PFSK-1 (cell line): ENCODE results near the gene ZBED2.

ENCODE experiments used
- FOXP2 ChIP-seq: optimal IDR thresholded peaks from 2 replicates; pipeline ENCODE3; 2011; ENCODE audit warnings: borderline replicate concordance, control low read depth, inconsistent platforms; ENCODE audit not compliant: insufficient read depth; ENCODE audit errors: extremely low read length, extremely low read depth
- POLR2AphosphoS5 ChIP-seq: IDR thresholded peaks from 2 replicates; pipeline ENCODE4 v1.6.1; 2012; ENCODE audit warnings: low read depth, mild to moderate bottlenecking, control low read depth, low read length, moderate library complexity
- SIN3A ChIP-seq: IDR thresholded peaks from 2 replicates; pipeline ENCODE4 v1.6.1; 2012; ENCODE audit warnings: mild to moderate bottlenecking, low read length, moderate library complexity, borderline replicate concordance; ENCODE audit not compliant: insufficient read depth
- TAF1 ChIP-seq: IDR thresholded peaks from 2 replicates; pipeline ENCODE4 v1.6.1; 2012; ENCODE audit warnings: low read length, control low read depth, borderline replicate concordance; ENCODE audit not compliant: insufficient read depth
- TF ChIP-seq, protein P1 (sequence below), 2 experiments: IDR thresholded peaks; 2 replicates each; pipeline versions ENCODE4 v1.6.1 to v1.8.0; 2011 to 2012; ENCODE audit warnings: low read depth in 2 of 2, low read length in 2 of 2, control low read depth in 1 of 2, inconsistent platforms in 1 of 2, mild to moderate bottlenecking in 1 of 2, moderate library complexity in 1 of 2; ENCODE audit not compliant: insufficient read depth in 1 of 2

Gene ZBED2

GRCh38 chr3:111609700-111610099 is 14.6 kb upstream of the ZBED2 start:
- TF ChIP-seq FOXP2 (no peak), TAF1 (no peak), SIN3A (no peak), POLR2AphosphoS5 (no peak)
- TF ChIP-seq, protein P1, sequence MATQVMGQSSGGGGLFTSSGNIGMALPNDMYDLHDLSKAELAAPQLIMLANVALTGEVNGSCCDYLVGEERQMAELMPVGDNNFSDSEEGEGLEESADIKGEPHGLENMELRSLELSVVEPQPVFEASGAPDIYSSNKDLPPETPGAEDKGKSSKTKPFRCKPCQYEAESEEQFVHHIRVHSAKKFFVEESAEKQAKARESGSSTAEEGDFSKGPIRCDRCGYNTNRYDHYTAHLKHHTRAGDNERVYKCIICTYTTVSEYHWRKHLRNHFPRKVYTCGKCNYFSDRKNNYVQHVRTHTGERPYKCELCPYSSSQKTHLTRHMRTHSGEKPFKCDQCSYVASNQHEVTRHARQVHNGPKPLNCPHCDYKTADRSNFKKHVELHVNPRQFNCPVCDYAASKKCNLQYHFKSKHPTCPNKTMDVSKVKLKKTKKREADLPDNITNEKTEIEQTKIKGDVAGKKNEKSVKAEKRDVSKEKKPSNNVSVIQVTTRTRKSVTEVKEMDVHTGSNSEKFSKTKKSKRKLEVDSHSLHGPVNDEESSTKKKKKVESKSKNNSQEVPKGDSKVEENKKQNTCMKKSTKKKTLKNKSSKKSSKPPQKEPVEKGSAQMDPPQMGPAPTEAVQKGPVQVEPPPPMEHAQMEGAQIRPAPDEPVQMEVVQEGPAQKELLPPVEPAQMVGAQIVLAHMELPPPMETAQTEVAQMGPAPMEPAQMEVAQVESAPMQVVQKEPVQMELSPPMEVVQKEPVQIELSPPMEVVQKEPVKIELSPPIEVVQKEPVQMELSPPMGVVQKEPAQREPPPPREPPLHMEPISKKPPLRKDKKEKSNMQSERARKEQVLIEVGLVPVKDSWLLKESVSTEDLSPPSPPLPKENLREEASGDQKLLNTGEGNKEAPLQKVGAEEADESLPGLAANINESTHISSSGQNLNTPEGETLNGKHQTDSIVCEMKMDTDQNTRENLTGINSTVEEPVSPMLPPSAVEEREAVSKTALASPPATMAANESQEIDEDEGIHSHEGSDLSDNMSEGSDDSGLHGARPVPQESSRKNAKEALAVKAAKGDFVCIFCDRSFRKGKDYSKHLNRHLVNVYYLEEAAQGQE (IDR thresholded peaks at IDR 0.05; ENCODE audit: insufficient read depth in 1 of 2, low read depth in 2 of 2, low read length in 2 of 2): no peak

DNA sequence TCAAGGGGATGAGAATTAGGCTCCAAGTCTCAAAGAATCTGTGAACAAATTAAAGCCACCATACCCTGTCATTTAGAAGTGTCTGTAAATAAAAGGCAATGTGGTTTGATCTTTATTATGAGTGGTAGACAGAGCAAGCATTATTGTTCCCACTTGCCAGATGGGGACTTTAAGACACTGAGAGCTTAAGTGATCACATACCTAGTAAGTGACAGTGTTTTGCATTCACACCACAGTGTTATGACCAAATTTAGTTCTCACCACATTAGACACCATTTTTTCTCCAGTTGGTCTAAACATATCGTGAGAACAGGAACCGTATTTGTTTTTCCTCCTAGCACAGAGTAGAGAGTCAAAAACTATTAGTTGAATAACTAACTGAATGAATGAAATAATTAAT is 13.2 kb upstream of the ZBED2 start:
- no peak for TF ChIP-seq SIN3A
- no peak for TF ChIP-seq POLR2AphosphoS5
- no peak for TF ChIP-seq TAF1
- no peak for TF ChIP-seq FOXP2
- TF ChIP-seq, protein P1 (IDR thresholded peaks at IDR 0.05; ENCODE audit: insufficient read depth in 1 of 2, low read depth in 2 of 2, low read length in 2 of 2): no peak

- TF ChIP-seq TAF1 (no peak), POLR2AphosphoS5 (no peak), FOXP2 (no peak)
- TF ChIP-seq, protein P1 (IDR thresholded peaks at IDR 0.05; ENCODE audit: insufficient read depth in 1 of 2, low read depth in 2 of 2, low read length in 2 of 2): no peak
Measured at GRCh38 chr3:111607240-111607920, 12.2 kb upstream of the ZBED2 start.

DNA sequence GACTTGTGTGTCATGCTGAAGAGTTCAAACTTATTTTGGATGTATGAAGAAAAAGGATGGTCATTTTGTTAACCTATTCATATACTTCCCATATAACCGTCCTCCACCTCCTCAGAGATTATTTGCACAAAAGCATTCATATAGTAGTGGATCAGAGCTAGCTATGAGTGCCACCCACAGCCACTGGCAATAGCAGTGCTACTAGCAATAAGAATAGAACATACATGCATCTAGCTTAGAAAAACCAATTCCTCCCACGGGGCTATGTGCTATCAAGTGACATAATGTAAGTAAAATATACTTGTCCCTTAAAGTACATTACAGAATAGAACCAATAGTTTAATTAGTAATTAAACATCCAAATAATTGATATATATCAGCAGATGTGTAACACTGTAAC is 10.3 kb upstream of the ZBED2 start:
- TF ChIP-seq, protein P1 (IDR thresholded peaks at IDR 0.05; ENCODE audit: insufficient read depth in 1 of 2, low read depth in 2 of 2, low read length in 2 of 2): no peak
- no peak for TF ChIP-seq POLR2AphosphoS5
- no peak for TF ChIP-seq FOXP2
- TF ChIP-seq SIN3A: no peak
- TF ChIP-seq TAF1: no peak

DNA sequence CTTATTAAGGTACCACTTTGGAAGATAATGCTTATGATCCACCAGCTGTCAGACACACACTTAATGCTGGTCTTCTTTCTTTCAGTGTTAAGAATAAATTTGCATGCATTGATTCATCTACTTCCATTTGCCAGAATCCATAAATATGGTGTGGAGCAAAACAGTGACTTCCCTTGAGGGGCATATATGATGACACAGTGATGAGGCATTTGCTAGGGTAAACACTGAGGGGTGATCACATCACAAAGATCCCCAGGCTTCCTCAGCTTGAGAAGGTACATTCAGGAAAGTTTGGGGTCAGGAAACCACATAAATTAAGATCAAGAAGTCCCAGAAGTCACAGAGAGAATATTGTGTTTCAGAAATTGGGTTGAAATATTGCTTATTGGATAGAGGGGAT is 9.9 kb upstream of the ZBED2 start:
- no peak for TF ChIP-seq FOXP2
- TF ChIP-seq, protein P1 (IDR thresholded peaks at IDR 0.05; ENCODE audit: insufficient read depth in 1 of 2, low read depth in 2 of 2, low read length in 2 of 2): no peak
- TF ChIP-seq TAF1: no peak
- TF ChIP-seq POLR2AphosphoS5: no peak
- no peak for TF ChIP-seq SIN3A
